Measurements from ENCODE around the gene PALMD. TPM values are rescaled to one million over a fixed set of nuclear protein-coding genes. Genes with fewer than 3 reads are reported as not detected.

The PALMD gene
- total RNA-seq, 1 donor from 2014 or later, result not detected

DNA sequence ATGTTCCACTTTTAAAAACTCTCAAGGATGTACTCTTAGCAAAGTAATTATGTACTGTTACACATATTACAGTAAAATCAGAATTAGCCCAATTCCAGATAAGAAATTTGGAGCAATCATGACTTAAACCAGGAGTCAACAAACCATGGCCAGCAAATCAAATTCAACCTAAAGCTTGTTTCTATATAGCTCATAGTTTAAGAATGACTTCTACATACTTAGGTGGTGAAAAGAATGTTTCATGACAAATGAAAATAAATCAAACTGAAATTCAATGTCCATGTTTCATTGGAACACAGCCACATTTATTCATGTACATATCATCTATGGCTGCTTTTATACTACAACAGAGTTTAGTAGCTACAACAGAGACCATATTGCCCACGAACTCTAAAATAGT lies 85.5 kb downstream of the PALMD start:
- H3K36me3 Mint-ChIP-seq (ENCODE audit: low read depth), result no peaks in the 10 kb centered on the region
- H3K4me3 Mint-ChIP-seq, result no peak overlapping the region
- no peak for DNase-seq
- TF ChIP-seq, protein P1, sequence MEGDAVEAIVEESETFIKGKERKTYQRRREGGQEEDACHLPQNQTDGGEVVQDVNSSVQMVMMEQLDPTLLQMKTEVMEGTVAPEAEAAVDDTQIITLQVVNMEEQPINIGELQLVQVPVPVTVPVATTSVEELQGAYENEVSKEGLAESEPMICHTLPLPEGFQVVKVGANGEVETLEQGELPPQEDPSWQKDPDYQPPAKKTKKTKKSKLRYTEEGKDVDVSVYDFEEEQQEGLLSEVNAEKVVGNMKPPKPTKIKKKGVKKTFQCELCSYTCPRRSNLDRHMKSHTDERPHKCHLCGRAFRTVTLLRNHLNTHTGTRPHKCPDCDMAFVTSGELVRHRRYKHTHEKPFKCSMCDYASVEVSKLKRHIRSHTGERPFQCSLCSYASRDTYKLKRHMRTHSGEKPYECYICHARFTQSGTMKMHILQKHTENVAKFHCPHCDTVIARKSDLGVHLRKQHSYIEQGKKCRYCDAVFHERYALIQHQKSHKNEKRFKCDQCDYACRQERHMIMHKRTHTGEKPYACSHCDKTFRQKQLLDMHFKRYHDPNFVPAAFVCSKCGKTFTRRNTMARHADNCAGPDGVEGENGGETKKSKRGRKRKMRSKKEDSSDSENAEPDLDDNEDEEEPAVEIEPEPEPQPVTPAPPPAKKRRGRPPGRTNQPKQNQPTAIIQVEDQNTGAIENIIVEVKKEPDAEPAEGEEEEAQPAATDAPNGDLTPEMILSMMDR (IDR thresholded peaks at IDR 0.05), result no peak
- no peaks in the 10 kb centered on the region for H3K4me1 Mint-ChIP-seq
- H3K27me3 Mint-ChIP-seq, result no peaks in the 10 kb centered on the region
- CTCF ChIA-PET, result no interaction called here
- POLR2A ChIA-PET, result no interaction called here
- ATAC-seq (ENCODE audit: low read depth), result no peak
- no peaks in the 10 kb centered on the region for H3K9me3 Mint-ChIP-seq
- H3K27ac Mint-ChIP-seq, result no peak overlapping the region
- intact Hi-C loops (cut with micrococcal nuclease), result no loop called here

DNA sequence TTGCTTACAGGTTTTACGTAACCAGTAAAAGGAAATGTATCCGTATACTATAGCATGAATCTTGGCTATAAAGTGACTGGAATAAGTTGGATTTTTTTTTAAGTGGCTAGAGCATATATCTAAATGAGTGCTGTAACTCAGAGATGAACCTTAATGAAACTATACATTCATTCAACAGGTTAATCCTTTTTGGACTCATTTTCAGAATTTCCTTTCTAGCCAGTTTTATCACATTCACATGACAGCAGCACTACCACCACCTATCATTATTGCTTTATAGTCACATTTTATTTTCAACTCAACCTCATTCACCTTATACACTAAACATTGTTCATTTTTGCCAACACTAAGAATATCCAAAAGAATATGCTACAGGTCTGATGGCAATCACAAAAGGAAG lies 89.9 kb downstream of the PALMD start:
- no peaks in the 10 kb centered on the region for H3K36me3 Mint-ChIP-seq (ENCODE audit: low read depth)
- no peaks in the 10 kb centered on the region for H3K4me1 Mint-ChIP-seq
- ChIA-PET POLR2A (no interaction called here), CTCF (no interaction called here)
- no peak for DNase-seq
- TF ChIP-seq, protein P1 (IDR thresholded peaks at IDR 0.05), result no peak
- no peak overlapping the region for H3K4me3 Mint-ChIP-seq
- no peaks in the 10 kb centered on the region for H3K27me3 Mint-ChIP-seq
- intact Hi-C loops (cut with micrococcal nuclease), result no loop called here
- H3K27ac Mint-ChIP-seq, result no peak overlapping the region
- H3K9me3 Mint-ChIP-seq, result no peaks in the 10 kb centered on the region
- ATAC-seq (ENCODE audit: low read depth), result no peak

DNA sequence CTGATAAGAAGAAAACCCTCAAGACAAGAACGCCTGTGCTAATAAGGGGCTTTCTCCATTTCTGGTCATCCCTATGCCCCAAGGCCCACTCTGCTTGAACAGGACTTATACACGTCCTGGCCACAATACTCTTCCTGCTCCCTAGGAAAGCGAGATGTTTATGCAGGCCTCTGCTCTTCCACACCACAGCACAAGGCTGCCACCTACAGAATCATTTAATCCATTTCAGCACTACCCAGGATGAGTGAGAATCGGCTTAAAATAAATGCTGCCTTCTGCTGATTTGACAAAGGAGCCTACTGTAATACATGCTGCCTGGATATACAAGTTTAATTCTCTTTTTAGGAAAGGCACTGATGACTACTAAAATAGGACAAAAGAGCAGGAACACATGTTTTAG lies 91.1 kb downstream of the PALMD start:
- DNase-seq (no peak), ATAC-seq (ENCODE audit: low read depth) (no peak)
- ChIA-PET POLR2A (no interaction called here), CTCF (no interaction called here)
- Mint-ChIP-seq H3K4me3 (no peak overlapping the region), H3K9me3 (no peaks in the 10 kb centered on the region), H3K4me1 (no peaks in the 10 kb centered on the region), H3K36me3 (ENCODE audit: low read depth) (peaks cover 4% of the 10 kb centered on the region), H3K27me3 (no peaks in the 10 kb centered on the region), H3K27ac (no peak overlapping the region)
- intact Hi-C loops (cut with micrococcal nuclease), result no loop called here
- TF ChIP-seq, protein P1 (IDR thresholded peaks at IDR 0.05), result no peak

DNA sequence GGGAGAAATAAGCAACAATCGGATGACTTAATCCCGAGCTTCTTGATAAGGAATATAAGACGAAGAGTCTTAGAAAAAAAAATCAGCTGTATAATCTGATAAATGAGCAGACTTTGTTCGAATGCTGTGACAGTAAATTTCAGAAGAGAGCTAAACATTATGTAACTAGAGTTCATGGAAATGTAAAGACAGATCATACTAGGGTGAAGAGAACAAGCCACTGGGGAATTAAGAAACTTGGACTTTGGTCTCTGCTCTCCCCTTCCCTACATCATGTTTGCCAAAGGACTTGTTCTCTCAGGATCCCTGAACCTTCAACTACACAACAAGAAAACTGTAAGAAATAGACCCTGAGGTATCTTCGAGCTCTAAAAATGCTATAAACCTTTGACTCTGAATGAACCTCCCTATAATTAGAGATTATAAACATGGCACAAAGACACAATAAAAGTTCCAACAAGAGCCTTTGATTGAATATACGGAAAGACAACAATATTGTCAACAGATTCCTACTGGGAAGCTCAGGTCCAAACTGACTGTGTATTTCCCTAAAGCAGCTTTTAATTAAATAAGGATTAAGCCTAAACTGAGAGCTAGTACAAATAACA lies 93.0 kb downstream of the PALMD start:
- Mint-ChIP-seq H3K36me3 (ENCODE audit: low read depth) (peaks cover 4% of the 10 kb centered on the region), H3K4me1 (no peaks in the 10 kb centered on the region), H3K9me3 (no peaks in the 10 kb centered on the region), H3K27me3 (no peaks in the 10 kb centered on the region), H3K4me3 (no peak overlapping the region), H3K27ac (no peak overlapping the region)
- TF ChIP-seq, protein P1 (IDR thresholded peaks at IDR 0.05), result no peak
- ChIA-PET CTCF (no interaction called here), POLR2A (no interaction called here)
- ATAC-seq (ENCODE audit: low read depth) (no peak), DNase-seq (no peak)
- intact Hi-C loops (cut with micrococcal nuclease), result no loop called here

DNA sequence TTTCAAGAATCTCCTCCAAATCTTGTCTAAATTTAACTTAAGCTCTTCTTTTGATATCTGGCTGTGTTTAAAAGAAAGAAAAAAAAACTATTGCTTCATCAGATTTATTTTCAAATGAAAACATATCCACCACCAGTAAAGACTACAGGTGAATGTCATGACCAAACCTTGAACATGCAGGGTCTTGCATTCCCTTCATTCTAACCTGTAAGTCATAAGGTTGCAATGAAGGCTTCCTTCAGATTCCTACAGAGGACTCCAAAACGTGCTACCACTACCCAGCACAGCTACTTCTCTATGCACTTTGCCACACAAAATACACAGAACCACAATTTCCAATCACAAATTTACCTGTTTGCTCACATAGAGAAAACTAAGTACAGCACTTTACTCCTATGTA lies 94.2 kb downstream of the PALMD start:
- no peaks in the 10 kb centered on the region for H3K27me3 Mint-ChIP-seq
- no peaks in the 10 kb centered on the region for H3K4me1 Mint-ChIP-seq
- ChIA-PET POLR2A (no interaction called here), CTCF (no interaction called here)
- no peak overlapping the region for H3K4me3 Mint-ChIP-seq
- intact Hi-C loops (cut with micrococcal nuclease), result no loop called here
- H3K36me3 Mint-ChIP-seq (ENCODE audit: low read depth), result peaks cover 4% of the 10 kb centered on the region
- H3K27ac Mint-ChIP-seq, result no peak overlapping the region
- TF ChIP-seq, protein P1 (IDR thresholded peaks at IDR 0.05), result no peak
- no peaks in the 10 kb centered on the region for H3K9me3 Mint-ChIP-seq
- DNase-seq (no peak), ATAC-seq (ENCODE audit: low read depth) (no peak)

Other genes starting within 250 kb of the PALMD start
- 1.1 and 1.2 TPM in 2 replicates for gene FRRS1, start 120.5 kb downstream of the PALMD start, total RNA-seq
- 19.6 and 21.8 TPM in 2 replicates for gene AGL, start 204.2 kb downstream of the PALMD start, total RNA-seq

Data from activated B cell treated with CpG ODN at 0.5 μM for 24 hours (primary cell).